ENCODE measurements around the gene GPNMB.

The GPNMB gene

DNA sequence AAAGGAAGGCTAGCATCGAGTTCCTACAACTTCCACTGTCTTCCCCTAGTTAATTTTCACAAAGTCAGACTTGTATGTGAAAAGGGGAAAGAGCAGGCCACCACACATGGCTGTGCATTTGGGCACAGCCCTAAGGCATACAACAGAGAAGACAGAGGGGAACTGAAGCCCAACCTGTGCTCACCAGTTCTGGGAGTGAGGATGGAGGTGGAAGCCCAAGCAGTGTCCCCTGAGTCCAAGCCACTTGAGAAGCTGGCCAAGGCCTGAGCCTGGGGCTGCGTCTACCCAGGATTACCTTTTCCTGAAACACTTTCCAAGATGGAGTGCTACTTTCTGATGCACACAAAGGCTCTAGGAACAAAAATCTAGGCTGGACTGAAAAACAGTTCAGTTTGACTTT is 20.3 kb downstream of the GPNMB start:
- no peaks in the 10 kb centered on the region for H3K4me1 ChIP-seq (ENCODE audit: control insufficient read depth in 1 of 2, insufficient read depth in 2 of 2, low read length in 2 of 2)
- peaks cover 4% of the 10 kb centered on the region for H3K9me3 ChIP-seq (ENCODE audit: insufficient read depth, low read depth, low read length)
- no peak for DNase-seq
- no peaks in the 10 kb centered on the region for H3K36me3 ChIP-seq (ENCODE audit: control insufficient read depth in 1 of 2, insufficient read depth in 2 of 2, low read length in 2 of 2)
- H4K91ac ChIP-seq (ENCODE audit: low read depth, low read length), result no peak overlapping the region
- no peak overlapping the region for H2BK5ac ChIP-seq (ENCODE audit: low read depth, low read length, poor library complexity)
- H2BK12ac ChIP-seq (ENCODE audit: low read length), result no peak overlapping the region
- no peaks in the 10 kb centered on the region for H3K79me2 ChIP-seq (ENCODE audit: control insufficient read depth, insufficient read depth, low read length, poor library complexity)
- H3K4me2 ChIP-seq (ENCODE audit: low read length), result no peak overlapping the region
- H3K27me3 ChIP-seq (ENCODE audit: insufficient read depth, low read length), result no peaks in the 10 kb centered on the region
- H3K79me1 ChIP-seq (ENCODE audit: low read length), result no peaks in the 10 kb centered on the region
- H2AFZ ChIP-seq (ENCODE audit: insufficient read depth, low read length, poor library complexity), result no peak overlapping the region
- H3K9ac ChIP-seq (ENCODE audit: low read length), result no peak overlapping the region
- no peak overlapping the region for H3K18ac ChIP-seq (ENCODE audit: low read length)
- H2AK5ac ChIP-seq (ENCODE audit: low read length), result no peak overlapping the region
- no peak overlapping the region for H3K23ac ChIP-seq (ENCODE audit: low read length)
- no peak overlapping the region for H3K27ac ChIP-seq (ENCODE audit: low read depth, low read length)
- no CpG with 5 or more reads among the region's 2 CpGs for whole genome bisulfite sequencing (ENCODE audit: extremely low coverage, insufficient coverage, insufficient read length)
- no peak overlapping the region for H3K4ac ChIP-seq (ENCODE audit: low read depth, low read length)
- no peak overlapping the region for H4K8ac ChIP-seq (ENCODE audit: low read depth, low read length)
- no peak overlapping the region for H3K14ac ChIP-seq (ENCODE audit: low read length)
- H2BK120ac ChIP-seq (ENCODE audit: insufficient read depth, low read length, poor library complexity), result no peak overlapping the region
- H3K4me3 ChIP-seq (ENCODE audit: low read depth, low read length), result no peak overlapping the region
- no peak overlapping the region for H4K12ac ChIP-seq (ENCODE audit: low read depth, low read length)

DNA sequence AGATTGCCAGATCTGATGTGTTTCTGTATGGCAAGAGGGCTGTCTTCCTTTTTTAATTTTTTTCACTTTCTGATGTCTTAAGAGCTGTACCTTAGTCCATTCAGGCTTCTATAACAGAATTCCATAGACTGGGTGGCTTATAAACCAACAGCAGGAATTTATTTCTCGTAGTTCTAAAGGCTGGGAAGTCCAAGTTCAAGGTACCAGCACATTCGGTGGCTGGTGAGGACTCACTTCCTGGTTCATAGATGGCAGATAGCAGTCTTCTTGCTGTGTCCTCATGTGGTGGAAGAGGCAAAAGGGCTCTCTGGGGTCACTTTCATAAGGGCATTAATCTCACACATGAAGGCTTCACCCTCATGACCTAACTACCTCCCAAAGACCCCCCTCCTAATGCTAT is 20.8 kb downstream of the GPNMB start:
- WGBS (ENCODE audit: extremely low coverage, insufficient coverage, insufficient read length), result no CpG with 5 or more reads among the region's 2 CpGs
- no peak overlapping the region for H2BK12ac ChIP-seq (ENCODE audit: low read length)
- no peak overlapping the region for H3K4me2 ChIP-seq (ENCODE audit: low read length)
- H3K79me1 ChIP-seq (ENCODE audit: low read length), result no peaks in the 10 kb centered on the region
- H3K79me2 ChIP-seq (ENCODE audit: control insufficient read depth, insufficient read depth, low read length, poor library complexity), result no peaks in the 10 kb centered on the region
- H3K27me3 ChIP-seq (ENCODE audit: insufficient read depth, low read length), result no peaks in the 10 kb centered on the region
- no peak overlapping the region for H2AFZ ChIP-seq (ENCODE audit: insufficient read depth, low read length, poor library complexity)
- no peaks in the 10 kb centered on the region for H3K4me1 ChIP-seq (ENCODE audit: control insufficient read depth in 1 of 2, insufficient read depth in 2 of 2, low read length in 2 of 2)
- no peak for DNase-seq
- no peak overlapping the region for H3K4ac ChIP-seq (ENCODE audit: low read depth, low read length)
- H3K4me3 ChIP-seq (ENCODE audit: low read depth, low read length), result no peak overlapping the region
- H3K18ac ChIP-seq (ENCODE audit: low read length), result no peak overlapping the region
- no peak overlapping the region for H4K91ac ChIP-seq (ENCODE audit: low read depth, low read length)
- H4K8ac ChIP-seq (ENCODE audit: low read depth, low read length), result no peak overlapping the region
- no peak overlapping the region for H3K23ac ChIP-seq (ENCODE audit: low read length)
- H3K36me3 ChIP-seq (ENCODE audit: control insufficient read depth in 1 of 2, insufficient read depth in 2 of 2, low read length in 2 of 2), result no peaks in the 10 kb centered on the region
- no peak overlapping the region for H2BK120ac ChIP-seq (ENCODE audit: insufficient read depth, low read length, poor library complexity)
- peaks cover 4% of the 10 kb centered on the region for H3K9me3 ChIP-seq (ENCODE audit: insufficient read depth, low read depth, low read length)
- no peak overlapping the region for H3K14ac ChIP-seq (ENCODE audit: low read length)
- no peak overlapping the region for H3K27ac ChIP-seq (ENCODE audit: low read depth, low read length)
- no peak overlapping the region for H2AK5ac ChIP-seq (ENCODE audit: low read length)
- no peak overlapping the region for H4K12ac ChIP-seq (ENCODE audit: low read depth, low read length)
- H2BK5ac ChIP-seq (ENCODE audit: low read depth, low read length, poor library complexity), result no peak overlapping the region
- no peak overlapping the region for H3K9ac ChIP-seq (ENCODE audit: low read length)

DNA sequence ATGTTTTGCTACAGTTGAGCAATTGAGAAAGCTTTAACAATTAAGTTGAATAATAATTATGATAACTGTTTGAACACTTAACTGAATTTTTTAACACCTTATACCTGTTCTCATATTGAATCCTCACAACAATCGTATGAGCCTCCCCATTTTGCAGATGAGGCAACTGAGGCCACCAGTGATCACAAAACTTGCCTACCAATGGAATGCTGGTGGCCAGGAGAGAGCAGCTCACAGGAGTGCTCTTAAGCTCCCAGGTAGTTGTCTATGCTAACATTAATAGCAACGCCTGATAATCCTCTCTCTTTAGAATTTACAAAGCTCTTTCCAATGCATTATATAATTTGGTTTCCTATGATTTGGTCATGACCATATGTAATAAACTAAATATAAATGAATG is 21.6 kb downstream of the GPNMB start:
- no peak overlapping the region for H3K4me3 ChIP-seq (ENCODE audit: low read depth, low read length)
- H3K9ac ChIP-seq (ENCODE audit: low read length), result no peak overlapping the region
- H3K23ac ChIP-seq (ENCODE audit: low read length), result no peak overlapping the region
- H2BK5ac ChIP-seq (ENCODE audit: low read depth, low read length, poor library complexity), result no peak overlapping the region
- no peaks in the 10 kb centered on the region for H3K36me3 ChIP-seq (ENCODE audit: control insufficient read depth in 1 of 2, insufficient read depth in 2 of 2, low read length in 2 of 2)
- no peaks in the 10 kb centered on the region for H3K79me2 ChIP-seq (ENCODE audit: control insufficient read depth, insufficient read depth, low read length, poor library complexity)
- H4K91ac ChIP-seq (ENCODE audit: low read depth, low read length), result no peak overlapping the region
- H3K18ac ChIP-seq (ENCODE audit: low read length), result no peak overlapping the region
- H3K4ac ChIP-seq (ENCODE audit: low read depth, low read length), result no peak overlapping the region
- no peak overlapping the region for H4K8ac ChIP-seq (ENCODE audit: low read depth, low read length)
- DNase-seq, result no peak
- H2AK5ac ChIP-seq (ENCODE audit: low read length), result no peak overlapping the region
- H2BK120ac ChIP-seq (ENCODE audit: insufficient read depth, low read length, poor library complexity), result no peak overlapping the region
- H3K4me1 ChIP-seq (ENCODE audit: control insufficient read depth in 1 of 2, insufficient read depth in 2 of 2, low read length in 2 of 2), result no peaks in the 10 kb centered on the region
- H3K14ac ChIP-seq (ENCODE audit: low read length), result no peak overlapping the region
- H3K79me1 ChIP-seq (ENCODE audit: low read length), result no peaks in the 10 kb centered on the region
- no peaks in the 10 kb centered on the region for H3K27me3 ChIP-seq (ENCODE audit: insufficient read depth, low read length)
- no peak overlapping the region for H4K12ac ChIP-seq (ENCODE audit: low read depth, low read length)
- peaks cover 4% of the 10 kb centered on the region for H3K9me3 ChIP-seq (ENCODE audit: insufficient read depth, low read depth, low read length)
- no peak overlapping the region for H2AFZ ChIP-seq (ENCODE audit: insufficient read depth, low read length, poor library complexity)
- no CpG with 5 or more reads among the region's 2 CpGs for WGBS (ENCODE audit: extremely low coverage, insufficient coverage, insufficient read length)
- H2BK12ac ChIP-seq (ENCODE audit: low read length), result no peak overlapping the region
- no peak overlapping the region for H3K27ac ChIP-seq (ENCODE audit: low read depth, low read length)
- no peak overlapping the region for H3K4me2 ChIP-seq (ENCODE audit: low read length)

DNA sequence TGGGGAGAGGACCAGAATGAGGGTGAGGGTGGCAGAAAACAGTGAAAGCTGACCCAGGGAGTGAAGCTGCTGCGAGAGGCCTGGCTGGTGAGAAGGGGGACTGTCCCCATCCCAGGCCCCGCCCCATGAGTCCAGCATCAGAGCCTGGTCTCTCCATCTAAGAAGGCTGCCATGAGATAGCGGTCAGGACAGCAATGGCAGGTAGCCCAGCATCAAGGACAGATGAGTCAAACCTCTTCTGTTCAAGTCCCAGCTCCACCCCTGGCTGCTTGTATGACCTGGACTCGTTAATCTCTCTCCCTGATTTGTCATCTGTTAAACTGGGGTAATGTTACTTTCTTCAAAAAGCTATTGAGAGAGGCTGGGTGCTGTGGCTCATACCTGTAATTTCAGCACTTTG is 22.2 kb downstream of the GPNMB start:
- H3K14ac ChIP-seq (ENCODE audit: low read length), result no peak overlapping the region
- H2BK120ac ChIP-seq (ENCODE audit: insufficient read depth, low read length, poor library complexity), result no peak overlapping the region
- H4K12ac ChIP-seq (ENCODE audit: low read depth, low read length), result no peak overlapping the region
- H3K4me3 ChIP-seq (ENCODE audit: low read depth, low read length), result no peak overlapping the region
- no peak overlapping the region for H4K8ac ChIP-seq (ENCODE audit: low read depth, low read length)
- H3K9me3 ChIP-seq (ENCODE audit: insufficient read depth, low read depth, low read length), result peaks cover 4% of the 10 kb centered on the region
- H3K4ac ChIP-seq (ENCODE audit: low read depth, low read length), result no peak overlapping the region
- H3K4me2 ChIP-seq (ENCODE audit: low read length), result no peak overlapping the region
- no peaks in the 10 kb centered on the region for H3K4me1 ChIP-seq (ENCODE audit: control insufficient read depth in 1 of 2, insufficient read depth in 2 of 2, low read length in 2 of 2)
- H3K18ac ChIP-seq (ENCODE audit: low read length), result no peak overlapping the region
- no peak overlapping the region for H3K23ac ChIP-seq (ENCODE audit: low read length)
- no peak overlapping the region for H2AFZ ChIP-seq (ENCODE audit: insufficient read depth, low read length, poor library complexity)
- DNase-seq, result no peak
- no peak overlapping the region for H2AK5ac ChIP-seq (ENCODE audit: low read length)
- no peak overlapping the region for H2BK12ac ChIP-seq (ENCODE audit: low read length)
- no peak overlapping the region for H4K91ac ChIP-seq (ENCODE audit: low read depth, low read length)
- H3K79me1 ChIP-seq (ENCODE audit: low read length), result no peaks in the 10 kb centered on the region
- WGBS (ENCODE audit: extremely low coverage, insufficient coverage, insufficient read length), result no CpG with 5 or more reads among the region's 4 CpGs
- no peaks in the 10 kb centered on the region for H3K27me3 ChIP-seq (ENCODE audit: insufficient read depth, low read length)
- no peak overlapping the region for H3K9ac ChIP-seq (ENCODE audit: low read length)
- no peaks in the 10 kb centered on the region for H3K79me2 ChIP-seq (ENCODE audit: control insufficient read depth, insufficient read depth, low read length, poor library complexity)
- H3K27ac ChIP-seq (ENCODE audit: low read depth, low read length), result no peak overlapping the region
- H3K36me3 ChIP-seq (ENCODE audit: control insufficient read depth in 1 of 2, insufficient read depth in 2 of 2, low read length in 2 of 2), result no peaks in the 10 kb centered on the region
- H2BK5ac ChIP-seq (ENCODE audit: low read depth, low read length, poor library complexity), result no peak overlapping the region
